Measurements from ENCODE around the gene C12orf60.

Gene C12orf60

GRCh38 chr12:14840616-14841015, 37.1 kb downstream of the C12orf60 start:
- no peak for DNase-seq (ENCODE audit: low spot score)
- no peak for TF ChIP-seq CTCF (IDR thresholded peaks at IDR 0.05; ENCODE audit: extremely low read depth, missing control alignments)

GRCh38 chr12:14841761-14842160, 38.3 kb downstream of the C12orf60 start:
- DNase-seq (ENCODE audit: low spot score), result no peak
- TF ChIP-seq CTCF (IDR thresholded peaks at IDR 0.05; ENCODE audit: extremely low read depth, missing control alignments), result no peak

GRCh38 chr12:14842315-14842714, 38.8 kb downstream of the C12orf60 start:
- TF ChIP-seq CTCF (IDR thresholded peaks at IDR 0.05; ENCODE audit: extremely low read depth, missing control alignments), result no peak
- no peak for DNase-seq (ENCODE audit: low spot score)

GRCh38 chr12:14843425-14843887, 40.0 kb downstream of the C12orf60 start, which contains the start of gene ART4:
ART4 (minus strand) TSS chr12:14843526; CDS start chr12:14843113, 413 bp downstream.
- no peak for TF ChIP-seq CTCF (IDR thresholded peaks at IDR 0.05; ENCODE audit: extremely low read depth, missing control alignments)
- DNase-seq (ENCODE audit: low spot score), result no peak

GRCh38 chr12:14844401-14844800, 40.9 kb downstream of the C12orf60 start:
- TF ChIP-seq CTCF (IDR thresholded peaks at IDR 0.05; ENCODE audit: extremely low read depth, missing control alignments), result no peak
- DNase-seq (ENCODE audit: low spot score), result no peak

- peak; percentile 50 for DNase-seq (ENCODE audit: low spot score)
Measured at GRCh38 chr12:14845350-14845750, 41.9 kb downstream of the C12orf60 start.

GRCh38 chr12:14846042-14846587, 42.6 kb downstream of the C12orf60 start:
- no peak for DNase-seq (ENCODE audit: low spot score)
- TF ChIP-seq CTCF (IDR thresholded peaks at IDR 0.05; ENCODE audit: extremely low read depth, missing control alignments), result no peak

More at GRCh38 chr12:14845350-14845750, 41.9 kb downstream of the C12orf60 start:
- TF ChIP-seq CTCF (IDR thresholded peaks at IDR 0.05; ENCODE audit: extremely low read depth, missing control alignments), result peak; percentile 49
